ENCODE results near the gene COP1. TPM values are rescaled to one million over a fixed set of nuclear protein-coding genes. Genes with fewer than 3 reads are reported as not detected.

The COP1 gene
- total and polyA plus RNA-seq, 10 of the 15 experiments (the other 5 are each of a cell fraction or from before 2014, with no cell fraction given), result 17.7 to 49.9 (median 38.7) TPM

GRCh38 chr1:175935566-175936115 is 271.4 kb downstream of the COP1 start:
- ChIA-PET CTCF (no interaction called here), SMC1A (ENCODE audit: uncharacterized antibody, unreplicated experiment) (no interaction called here), POLR2A (no interaction called here), RAD21 (ENCODE audit: unreplicated experiment) (no interaction called here)
- TF ChIP-seq ZBED1 (IDR thresholded peaks at IDR 0.05; ENCODE audit: borderline replicate concordance), result no peak
- TF ChIP-seq ZNF622 (IDR thresholded peaks at IDR 0.05), result no peak
- no peak for TF ChIP-seq ZBTB11 (CRISPR knock-in tag; IDR thresholded peaks at IDR 0.05)
- no peak for TF ChIP-seq HDAC6 (IDR thresholded peaks at IDR 0.05; ENCODE audit: unreplicated experiment)
- TF ChIP-seq STAT1 (conservative IDR thresholded peaks at IDR 0.05), result no peak
- no peak for TF ChIP-seq RAD21 (IDR thresholded peaks at IDR 0.05; ENCODE audit: insufficient read depth, low read depth, low read length)
- no peak for TF ChIP-seq TCF7 (IDR thresholded peaks at IDR 0.05; ENCODE audit: borderline replicate concordance)
- no peak for TF ChIP-seq SMAD5 (IDR thresholded peaks at IDR 0.05; ENCODE audit: low read depth)
- no peak for TF ChIP-seq CBX3 (IDR thresholded peaks at IDR 0.05; ENCODE audit: borderline replicate concordance, low read depth)
- TF ChIP-seq MAX (IDR thresholded peaks at IDR 0.05; ENCODE audit: low read depth, low read length), result no peak
- no peak for TF ChIP-seq ESRRA (IDR thresholded peaks at IDR 0.05; ENCODE audit: low read length)
- TF ChIP-seq SP1 (IDR thresholded peaks at IDR 0.05; ENCODE audit: low read depth, low read length), result no peak
- ATAC-seq (no peak), DNase-seq (ENCODE audit: low read depth, low spot score) (no peak), FAIRE-seq (no peak)
- whole genome bisulfite sequencing (ENCODE audit: insufficient coverage, insufficient replicate concordance, low lambda C conversion rate, missing lambda C conversion rate), result 69% methylated on average over 3 of the region's 3 CpGs
- no peak overlapping the region for H3K9ac ChIP-seq (ENCODE audit: control insufficient read depth, insufficient read depth, low read length)
- BruUV-seq (replicated peaks), result no TSS peak
- H3K4me2 ChIP-seq (ENCODE audit: control insufficient read depth, insufficient read depth), result no peak overlapping the region
- no peaks in the 10 kb centered on the region for H3K27me3 ChIP-seq (replicated peaks in 1 of 2; ENCODE audit: control insufficient read depth in 2 of 2, insufficient read depth in 2 of 2, low read length in 1 of 2)
- H3K36me3 ChIP-seq (ENCODE audit: control insufficient read depth in 2 of 2, insufficient read depth in 2 of 2, low read length in 1 of 2), result no peaks in the 10 kb centered on the region; a peak in 1 of 4 replicates
- intact Hi-C loops (cut with micrococcal nuclease; ENCODE audit: unreplicated experiment), result no loop called here
- H3K27ac ChIP-seq (ENCODE audit: control insufficient read depth, insufficient read depth), result no peak overlapping the region
- no peaks in the 10 kb centered on the region for H3K4me1 ChIP-seq (ENCODE audit: control insufficient read depth, insufficient read depth, low read length)
- no peaks in the 10 kb centered on the region for H4K20me1 ChIP-seq (ENCODE audit: control insufficient read depth, insufficient read depth)
- H3K4me3 ChIP-seq, result no peak overlapping the region
- no peaks in the 10 kb centered on the region for H3K79me2 ChIP-seq (ENCODE audit: control insufficient read depth, insufficient read depth, low read length)
- no peak overlapping the region for H2AFZ ChIP-seq (ENCODE audit: control insufficient read depth, low read depth, low read length)
- H3K9me3 ChIP-seq (replicated peaks; ENCODE audit: control insufficient read depth, insufficient read depth, low read length), result no peaks in the 10 kb centered on the region
- in situ Hi-C loops (cut with MboI), result no loop called here
